Measurements from ENCODE around the gene HSPA1L.

HSPA1L gene

DNA sequence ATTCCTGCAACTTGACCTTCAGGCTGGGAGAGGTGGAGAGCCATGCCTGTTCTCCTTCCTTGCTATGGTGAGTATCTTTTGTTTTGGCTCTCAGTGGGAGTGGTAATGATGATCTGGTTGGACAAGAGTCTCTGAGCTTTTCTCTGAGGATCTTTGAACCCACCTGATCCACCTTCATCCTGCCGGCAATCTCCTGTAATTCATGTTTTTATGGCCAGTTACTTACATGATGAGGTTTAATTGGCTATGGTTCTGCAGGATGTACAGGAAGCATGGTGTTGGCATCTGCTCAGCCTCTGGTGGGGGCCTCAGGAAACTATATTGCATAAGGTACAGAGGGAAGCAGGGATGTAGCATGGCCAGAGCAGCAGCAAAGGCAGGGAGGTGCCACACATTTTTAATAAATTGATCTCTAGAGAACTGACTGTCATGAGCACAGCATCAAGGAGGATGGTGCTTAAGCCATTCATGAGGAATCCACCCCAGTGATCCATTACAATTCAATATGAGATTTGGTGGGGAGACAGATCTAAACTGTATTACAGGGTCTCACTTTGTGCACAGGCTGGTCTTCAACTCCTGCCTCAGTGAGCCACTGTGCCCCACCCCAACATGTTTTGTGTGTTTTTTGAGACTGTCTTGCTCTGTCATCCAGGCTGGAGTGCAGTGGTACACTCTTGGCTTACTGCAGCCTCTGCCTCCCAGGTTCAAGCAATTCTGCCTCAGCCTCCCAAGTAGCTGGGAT, 22.5 kb upstream of the HSPA1L start:
- peak overlapping the region; percentile 100 for H3K4me2 ChIP-seq
- no peaks in the 10 kb centered on the region for H3K27me3 ChIP-seq (ENCODE audit: insufficient read depth, low read depth)
- H4K20me1 ChIP-seq (ENCODE audit: insufficient read depth), result peaks cover 34% of the 10 kb centered on the region
- TF ChIP-seq CTCF (conservative IDR thresholded peaks at IDR 0.05; ENCODE audit: low read depth, low read length), result no peak
- peak overlapping the region; percentile 84; the same call in 1 of the 2 replicates for H3K27ac ChIP-seq
- no peak overlapping the region for H3K4me3 ChIP-seq (IDR thresholded peaks at IDR 0.05; ENCODE audit: insufficient read depth, low read depth, low read length)
- peak overlapping the region; percentile 80 for H3K9ac ChIP-seq
- peaks cover 59% of the 10 kb centered on the region for H3K79me2 ChIP-seq (ENCODE audit: insufficient read depth, low read depth)
- peaks cover 28% of the 10 kb centered on the region; the same call in 1 of the 2 replicates for H3K36me3 ChIP-seq (ENCODE audit: insufficient read depth)
- H3K4me1 ChIP-seq (ENCODE audit: low read depth, poor library complexity, severe bottlenecking), result peaks cover 56% of the 10 kb centered on the region
- no peak overlapping the region for H2AFZ ChIP-seq (ENCODE audit: low read depth)

- Histone ChIP-seq H3K4me3 (IDR thresholded peaks at IDR 0.05; ENCODE audit: insufficient read depth, low read depth, low read length) (no peak overlapping the region), H3K79me2 (ENCODE audit: insufficient read depth, low read depth) (peaks cover 67% of the 10 kb centered on the region), H3K27me3 (ENCODE audit: insufficient read depth, low read depth) (no peaks in the 10 kb centered on the region), H3K4me2 (peak overlapping the region; percentile 100), H3K27ac (peak overlapping the region; percentile 84; the same call in 1 of the 2 replicates), H3K9ac (peak overlapping the region; percentile 80), H4K20me1 (ENCODE audit: insufficient read depth) (peaks cover 34% of the 10 kb centered on the region), H2AFZ (ENCODE audit: low read depth) (no peak overlapping the region), H3K36me3 (ENCODE audit: insufficient read depth) (peaks cover 28% of the 10 kb centered on the region; the same call in 1 of the 2 replicates), H3K4me1 (ENCODE audit: low read depth, poor library complexity, severe bottlenecking) (peaks cover 52% of the 10 kb centered on the region)
- no peak for TF ChIP-seq CTCF (conservative IDR thresholded peaks at IDR 0.05; ENCODE audit: low read depth, low read length)
These were observed 21.6 kb upstream of the HSPA1L start for GRCh38 chr6:31836474-31837368.

DNA sequence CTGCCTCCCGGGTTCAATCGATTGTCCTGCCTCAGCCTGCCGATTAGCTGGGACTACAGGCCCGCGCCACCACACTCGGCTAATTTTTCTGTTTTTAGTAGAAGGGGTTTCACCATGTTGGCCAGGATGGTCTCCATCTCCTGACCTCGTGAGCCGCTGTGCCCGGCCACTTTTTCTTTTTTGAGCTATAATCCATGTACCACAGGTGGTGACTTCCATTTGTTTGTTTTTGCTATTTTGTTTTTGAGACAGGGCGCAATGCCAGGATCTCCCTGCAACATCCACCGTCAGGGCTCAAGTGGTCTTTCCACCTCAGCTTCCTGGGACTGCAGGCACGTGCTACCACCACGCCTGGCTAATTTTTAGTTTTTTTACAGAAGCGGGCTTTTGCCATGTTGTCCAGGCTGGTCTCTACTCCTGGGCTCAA, 21.0 kb upstream of the HSPA1L start:
- H2AFZ ChIP-seq (ENCODE audit: low read depth), result no peak overlapping the region
- H3K36me3 ChIP-seq (ENCODE audit: insufficient read depth), result peaks cover 28% of the 10 kb centered on the region; the same call in 1 of the 2 replicates
- peaks cover 34% of the 10 kb centered on the region for H4K20me1 ChIP-seq (ENCODE audit: insufficient read depth)
- no peak for TF ChIP-seq CTCF (conservative IDR thresholded peaks at IDR 0.05; ENCODE audit: low read depth, low read length)
- H3K9ac ChIP-seq, result peak overlapping the region; percentile 80
- H3K4me3 ChIP-seq (IDR thresholded peaks at IDR 0.05; ENCODE audit: insufficient read depth, low read depth, low read length), result no peak overlapping the region
- H3K4me2 ChIP-seq, result peak overlapping the region; percentile 100
- peak overlapping the region; percentile 84; the same call in 1 of the 2 replicates for H3K27ac ChIP-seq
- H3K27me3 ChIP-seq (ENCODE audit: insufficient read depth, low read depth), result no peaks in the 10 kb centered on the region
- H3K79me2 ChIP-seq (ENCODE audit: insufficient read depth, low read depth), result peaks cover 74% of the 10 kb centered on the region
- peaks cover 54% of the 10 kb centered on the region for H3K4me1 ChIP-seq (ENCODE audit: low read depth, poor library complexity, severe bottlenecking)

DNA sequence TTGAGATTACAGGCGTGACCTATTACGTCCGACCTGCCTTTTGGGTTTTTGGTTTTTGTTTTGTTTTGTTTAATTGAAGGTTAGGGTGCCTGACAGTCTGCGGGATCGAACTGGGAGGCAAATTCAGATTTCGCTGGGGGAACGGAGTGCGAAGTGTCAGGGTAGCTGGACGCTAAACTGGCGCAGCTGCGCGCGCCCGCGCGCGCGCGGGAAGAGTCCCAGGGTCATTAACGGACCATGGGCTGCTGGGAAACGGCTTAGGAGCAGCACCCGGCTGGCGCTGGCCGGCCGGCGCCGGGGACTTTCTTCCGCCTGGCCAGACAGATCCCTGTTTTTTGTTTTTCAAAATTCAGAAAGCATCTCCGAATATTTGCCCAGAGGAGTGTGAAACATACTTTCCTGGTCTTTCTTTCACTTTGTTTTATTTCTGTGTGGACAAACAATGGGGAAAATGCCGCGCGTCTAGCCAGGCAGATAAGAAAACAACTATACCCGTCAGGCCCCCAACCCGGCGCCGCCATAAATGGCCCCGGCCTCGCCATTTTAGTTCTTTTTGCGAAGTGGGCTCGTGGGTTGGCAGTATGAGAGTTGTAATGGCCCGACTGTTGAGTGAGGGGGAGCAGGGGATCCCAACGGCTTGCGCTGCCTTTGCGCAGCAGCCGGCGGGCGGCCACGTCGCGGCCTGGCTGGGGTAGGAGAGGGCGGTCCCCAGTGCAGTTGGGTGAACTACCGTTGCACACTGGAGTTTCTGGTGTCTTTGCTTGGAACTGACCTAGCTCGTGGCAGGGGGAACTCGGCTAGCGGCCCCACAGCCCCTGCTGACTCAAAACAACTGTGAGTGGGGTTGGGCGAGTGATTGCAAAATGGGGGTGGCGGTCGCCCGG, 19.5 kb upstream of the HSPA1L start:
- Histone ChIP-seq H3K4me1 (ENCODE audit: low read depth, poor library complexity, severe bottlenecking) (peaks cover 49% of the 10 kb centered on the region), H3K27ac (peak overlapping the region; percentile 84), H2AFZ (ENCODE audit: low read depth) (peak overlapping the region; percentile 73), H3K27me3 (ENCODE audit: insufficient read depth, low read depth) (no peaks in the 10 kb centered on the region), H3K79me2 (ENCODE audit: insufficient read depth, low read depth) (peaks cover 88% of the 10 kb centered on the region), H3K4me2 (peak overlapping the region; percentile 100), H3K36me3 (ENCODE audit: insufficient read depth) (peaks cover 28% of the 10 kb centered on the region; the same call in 1 of the 2 replicates), H4K20me1 (ENCODE audit: insufficient read depth) (peaks cover 33% of the 10 kb centered on the region), H3K4me3 (IDR thresholded peaks at IDR 0.05; ENCODE audit: insufficient read depth, low read depth, low read length) (no peak overlapping the region), H3K9ac (peak overlapping the region; percentile 80)
- no peak for TF ChIP-seq CTCF (conservative IDR thresholded peaks at IDR 0.05; ENCODE audit: low read depth, low read length)

Data from KMS-11 (cell line).